Ovary (tissue), 9 donors: Measurements from ENCODE around the gene LSM14B. TPM values are rescaled to one million over a fixed set of nuclear protein-coding genes. Genes with fewer than 3 reads are reported as not detected.

ENCODE experiments used
- DNase-seq, 5 donors: peaks; one replicate each; pipeline ENCODE4 v3.0.0-alpha.2; 2019 to 2020
- H3K27ac ChIP-seq, 2 donors: fragments of 200-600 bp; one replicate each; pipeline versions ENCODE4 v1.5.1 to v1.8.0; 2019 to 2022
- H3K27me3 ChIP-seq: fragments of 200-600 bp; one replicate; pipeline ENCODE4 v1.8.0; 2022
- H3K36me3 ChIP-seq: fragments of 200-600 bp; sonication (generic); one replicate; pipeline ENCODE4 v1.5.1; 2019
- H3K4me1 ChIP-seq: one replicate; pipeline ENCODE4 v1.8.1; 2013; ENCODE audit warnings: mild to moderate bottlenecking, moderate library complexity; ENCODE audit not compliant: insufficient read depth
- H3K4me3 ChIP-seq: fragments of 200-600 bp; sonication (generic); one replicate; pipeline ENCODE4 v1.5.1; 2017
- H3K9me3 ChIP-seq, 2 donors: fragments of 200-600 bp in 1 of 2; sonication (generic) in 1 of 2; one replicate each; pipeline versions ENCODE4 v1.5.1 to v1.8.1; 2013 to 2019; ENCODE audit warnings: mild to moderate bottlenecking in 1 of 2, moderate library complexity in 1 of 2
- EP300 ChIP-seq: sonication (generic); formaldehyde crosslinking; IDR thresholded peaks from one replicate; pipeline ENCODE4 v1.6.1; 2017; ENCODE audit warnings: antibody characterized with exemption
- POLR2A ChIP-seq: fragments of 450-650 bp; IDR thresholded peaks from one replicate; pipeline ENCODE4 v1.6.1; 2017; ENCODE audit warnings: antibody characterized with exemption, mild to moderate bottlenecking, moderate library complexity
- WGBS, 3 donors: extraction: QIAGEN DNeasy Blood & Tissue Kit in 1 of 3; methylation state at CpG; one replicate each; pipeline versions ENCODE4 v1.1.5 to v1.1.7; 2013 to 2017; 5-methylcytosine and 5-hydroxymethylcytosine counted together
- intact Hi-C, 4 donors: fragments of 100-400 bp; cut with DNase I; formaldehyde crosslinking; loops; one replicate each; pipeline versions ENCODE4 v1.11.0 to v1.15.1; 2022 to 2023
- polyA plus RNA-seq, 2 donors: library from polyadenylated mRNA; stranded (reverse); fragments of 200-250 nt in 1 of 2; fragments of 350-450 nt in 1 of 2; fragmentation: Illumina TruSeq in 1 of 2; extraction: RNeasy Lipid Tissue Mini Kit (QIAGEN cat#74804) in 1 of 2; gene quantifications; one replicate each; pipeline ENCODE4 v1.2.3, GENCODE V29; 2013 to 2014
- total RNA-seq, 7 donors: library from RNA; depleted of rRNA in 2 of 7; stranded (reverse); fragments of >200 nt in 2 of 7; fragmentation: NEBNext Ultra II Directional in 3 of 7; extraction: Animal tissue kit (Norgen Biotek cat#: 25700) in 3 of 7; gene quantifications; one replicate each; pipeline versions ENCODE4 v1.1.0 to v1.2.4, GENCODE V29; 2016 to 2023
- TF ChIP-seq, protein P1 (sequence below), 3 donors: fragments of 450-650 bp in 2 of 3; fragments of 200-600 bp in 1 of 3; IDR thresholded peaks; one replicate each; pipeline versions ENCODE4 v1.5.1 to v1.8.0; 2016 to 2022; ENCODE audit warnings: antibody characterized with exemption in 3 of 3, mild to moderate bottlenecking in 1 of 3
- donor health status: DM: no; HTN: no; CAD: no; lungs with moderate emphysema.
- donor health status: DM: no; HTN: no; CAD: no.
- donor health status: Bipolar disorder and iron deficiency.
- donor health status: DM: yes; HTN: yes; CAD: no.
- donor health status: DM: no; HTN: no; CAD: no.
- donor health status: DM: yes; HTN: yes; CAD: no.

The LSM14B gene
- total and polyA plus RNA-seq, 9 donors, result 21.5 to 62.2 (median 55.5) TPM

DNA sequence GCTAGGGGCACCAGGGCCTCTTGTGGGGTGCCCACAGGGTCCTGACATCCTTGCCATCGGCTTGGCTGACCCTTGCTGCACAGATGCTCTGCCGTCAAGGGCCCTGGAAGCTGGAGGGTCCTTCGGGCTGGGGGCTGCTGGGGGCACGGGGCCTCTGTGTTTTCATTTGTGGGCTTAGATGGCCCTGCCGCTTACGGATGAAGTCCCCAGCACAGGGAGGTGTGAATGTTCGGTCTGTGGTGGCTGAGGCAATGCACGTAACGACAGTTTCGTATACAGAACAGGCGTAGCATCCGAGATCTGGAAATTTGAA, 35.8 kb downstream of the LSM14B start:
- H3K4me1 ChIP-seq, result peaks cover 5% of the 10 kb centered on the region
- no peak overlapping the region for H3K4me3 ChIP-seq
- no peaks in the 10 kb centered on the region for H3K36me3 ChIP-seq
- TF ChIP-seq POLR2A (no peak), EP300 (no peak)
- TF ChIP-seq, protein P1, sequence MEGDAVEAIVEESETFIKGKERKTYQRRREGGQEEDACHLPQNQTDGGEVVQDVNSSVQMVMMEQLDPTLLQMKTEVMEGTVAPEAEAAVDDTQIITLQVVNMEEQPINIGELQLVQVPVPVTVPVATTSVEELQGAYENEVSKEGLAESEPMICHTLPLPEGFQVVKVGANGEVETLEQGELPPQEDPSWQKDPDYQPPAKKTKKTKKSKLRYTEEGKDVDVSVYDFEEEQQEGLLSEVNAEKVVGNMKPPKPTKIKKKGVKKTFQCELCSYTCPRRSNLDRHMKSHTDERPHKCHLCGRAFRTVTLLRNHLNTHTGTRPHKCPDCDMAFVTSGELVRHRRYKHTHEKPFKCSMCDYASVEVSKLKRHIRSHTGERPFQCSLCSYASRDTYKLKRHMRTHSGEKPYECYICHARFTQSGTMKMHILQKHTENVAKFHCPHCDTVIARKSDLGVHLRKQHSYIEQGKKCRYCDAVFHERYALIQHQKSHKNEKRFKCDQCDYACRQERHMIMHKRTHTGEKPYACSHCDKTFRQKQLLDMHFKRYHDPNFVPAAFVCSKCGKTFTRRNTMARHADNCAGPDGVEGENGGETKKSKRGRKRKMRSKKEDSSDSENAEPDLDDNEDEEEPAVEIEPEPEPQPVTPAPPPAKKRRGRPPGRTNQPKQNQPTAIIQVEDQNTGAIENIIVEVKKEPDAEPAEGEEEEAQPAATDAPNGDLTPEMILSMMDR (IDR thresholded peaks at IDR 0.05), result no peak
- no peaks in the 10 kb centered on the region for H3K9me3 ChIP-seq
- H3K27me3 ChIP-seq, result no peaks in the 10 kb centered on the region
- DNase-seq, result no peak
- intact Hi-C loops, result loop anchor here in 1 of 4 donors (5.0 kb wide), 1 partner anchor 146 kb away; no protein-coding TSS in a partner anchor
- WGBS, 3 donors, result 95 to 96% (median 96%) methylated on average over 12 of the region's 12 CpGs
- H3K27ac ChIP-seq, result no peak overlapping the region

DNA sequence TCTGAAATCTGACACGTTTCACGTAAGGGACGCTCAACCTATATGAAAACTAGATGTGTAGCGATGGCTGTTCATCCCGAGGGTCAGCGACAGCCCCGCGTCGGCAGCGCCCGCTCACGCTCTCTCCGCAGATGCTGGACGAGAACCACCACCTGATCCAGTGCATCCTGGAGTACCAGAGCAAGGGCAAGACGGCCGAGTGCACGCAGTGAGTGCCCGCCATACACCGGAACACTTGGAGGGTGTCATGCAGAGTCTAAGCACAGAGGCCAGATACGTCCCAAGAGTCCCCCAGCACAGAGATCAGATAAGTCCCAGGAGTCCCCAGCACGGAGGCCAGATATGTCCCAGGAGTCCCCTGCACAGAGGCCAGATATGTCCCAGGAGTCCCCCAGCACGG, 36.3 kb downstream of the LSM14B start:
- H3K4me1 ChIP-seq, result peaks cover 5% of the 10 kb centered on the region
- no peak overlapping the region for H3K4me3 ChIP-seq
- no peak for DNase-seq
- H3K9me3 ChIP-seq, result no peaks in the 10 kb centered on the region
- TF ChIP-seq EP300, result no peak
- no peak for TF ChIP-seq POLR2A
- TF ChIP-seq, protein P1 (IDR thresholded peaks at IDR 0.05), result no peak
- H3K27ac ChIP-seq, result no peak overlapping the region
- 93 to 95% (median 93%) methylated on average over 21 to 22 of the region's 22 CpGs for WGBS, 3 donors
- H3K36me3 ChIP-seq, result no peaks in the 10 kb centered on the region
- intact Hi-C loops, result loop anchor here in 1 of 4 donors (5.0 kb wide), 1 partner anchor 146 kb away; no protein-coding TSS in a partner anchor
- H3K27me3 ChIP-seq, result no peaks in the 10 kb centered on the region

DNA sequence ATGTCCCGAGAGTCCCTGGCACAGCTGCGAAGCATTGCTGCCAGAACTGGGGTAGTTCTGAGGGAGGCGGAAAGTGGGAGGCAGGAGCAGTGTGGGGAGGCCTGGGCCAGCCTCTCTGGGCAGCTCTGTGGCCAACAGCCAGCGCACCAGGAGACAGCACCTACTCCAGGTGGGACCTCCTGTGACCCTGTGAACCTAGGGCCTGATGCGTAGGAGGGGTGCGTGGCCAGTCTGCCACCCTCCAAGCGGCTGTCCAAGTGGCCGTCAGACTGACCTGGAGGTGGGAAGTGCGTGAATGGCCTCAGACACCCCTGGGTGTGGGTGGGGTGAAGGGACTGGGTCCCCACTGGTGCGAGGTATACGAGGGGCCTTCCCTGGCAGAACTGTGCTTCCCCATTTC, 36.8 kb downstream of the LSM14B start:
- no peaks in the 10 kb centered on the region for H3K36me3 ChIP-seq
- no peak for DNase-seq
- no peak overlapping the region for H3K27ac ChIP-seq
- TF ChIP-seq, protein P1 (IDR thresholded peaks at IDR 0.05), result no peak
- TF ChIP-seq POLR2A (no peak), EP300 (no peak)
- peaks cover 5% of the 10 kb centered on the region for H3K4me1 ChIP-seq
- no peaks in the 10 kb centered on the region for H3K9me3 ChIP-seq
- H3K4me3 ChIP-seq, result no peak overlapping the region
- 87 to 89% (median 88%) methylated on average over 11 of the region's 11 CpGs for WGBS, 3 donors
- intact Hi-C loops, result loop anchor here in 1 of 4 donors (5.0 kb wide), 1 partner anchor 147 kb away; no protein-coding TSS in a partner anchor
- no peaks in the 10 kb centered on the region for H3K27me3 ChIP-seq

DNA sequence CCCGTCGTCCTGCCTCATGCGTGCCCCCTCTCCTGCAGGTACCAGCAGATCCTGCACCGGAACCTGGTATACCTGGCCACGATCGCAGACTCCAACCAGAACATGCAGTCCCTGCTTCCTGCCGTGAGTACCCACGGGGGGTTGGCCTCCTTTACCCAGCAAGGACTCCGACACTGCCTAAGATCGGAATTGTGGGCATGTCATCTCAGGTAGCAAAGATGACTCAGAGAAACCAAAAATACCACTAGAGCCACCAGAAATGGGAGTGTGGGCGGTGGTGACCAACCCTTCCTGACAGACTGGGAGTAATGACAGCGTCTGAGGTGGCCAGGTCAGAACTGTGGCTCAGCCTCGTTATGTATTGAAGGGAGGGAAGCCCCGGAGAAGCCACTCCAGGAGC, 37.6 kb downstream of the LSM14B start:
- no peaks in the 10 kb centered on the region for H3K27me3 ChIP-seq
- intact Hi-C loops, result loop anchor here in 1 of 4 donors (5.0 kb wide), 1 partner anchor 148 kb away; no protein-coding TSS in a partner anchor
- DNase-seq, result no peak
- no peaks in the 10 kb centered on the region for H3K9me3 ChIP-seq
- no peaks in the 10 kb centered on the region for H3K36me3 ChIP-seq
- no peak overlapping the region for H3K27ac ChIP-seq
- TF ChIP-seq, protein P1 (IDR thresholded peaks at IDR 0.05), result no peak
- TF ChIP-seq EP300, result no peak
- TF ChIP-seq POLR2A, result no peak
- no peak overlapping the region for H3K4me3 ChIP-seq
- WGBS, 3 donors, result 84 to 89% (median 85%) methylated on average over 14 of the region's 14 CpGs
- peaks cover 5% of the 10 kb centered on the region for H3K4me1 ChIP-seq
